ENCODE results near the gene GATC.

GRCh38 chr12:120457133-120457532, 10.9 kb downstream of the GATC start:
- no peak for TF ChIP-seq CTCF (IDR thresholded peaks at IDR 0.05)
- no peak for TF ChIP-seq POLR2AphosphoS5 (IDR thresholded peaks at IDR 0.05)
- TF ChIP-seq EP300 (IDR thresholded peaks at IDR 0.05) = no peak
